Liver (tissue), 3 donors: Measurements from ENCODE around the gene C3orf49.

ENCODE experiments used
- CTCF ChIP-seq: fragments of 150-350 bp; IDR thresholded peaks from 2 replicates; pipeline ENCODE4 v1.5.1; 2017; ENCODE audit warnings: improper control_type of control experiment, low read depth, low read length; ENCODE audit not compliant: missing input control
- JUND ChIP-seq, 2 donors: IDR thresholded peaks; 2 replicates each; pipeline ENCODE4 v1.6.1; 2016; ENCODE audit warnings: antibody characterized with exemption in 2 of 2
- NR2F2 ChIP-seq: IDR thresholded peaks from 2 replicates; pipeline ENCODE4 v1.6.1; 2016; ENCODE audit warnings: antibody characterized with exemption
- RAD21 ChIP-seq, 2 donors: IDR thresholded peaks; 2 replicates each; pipeline ENCODE4 v1.6.1; 2016; ENCODE audit warnings: antibody characterized with exemption in 2 of 2, mild to moderate bottlenecking in 2 of 2
- YY1 ChIP-seq: IDR thresholded peaks from 2 replicates; pipeline ENCODE4 v1.6.1; 2016; ENCODE audit warnings: antibody characterized with exemption, mild to moderate bottlenecking
- donor health status: healthy.
- donor health status: healthy.

- no peak for TF ChIP-seq NR2F2
- no peak for TF ChIP-seq CTCF
- TF ChIP-seq YY1 = no peak
- TF ChIP-seq RAD21 (IDR thresholded peaks at IDR 0.05) = no peak
- TF ChIP-seq JUND (IDR thresholded peaks at IDR 0.05) = no peak
Observed at GRCh38 chr3:63874769-63875168, 55.7 kb downstream of the C3orf49 start.
